Measurements from ENCODE around the gene CTSC. TPM values are rescaled to one million over a fixed set of nuclear protein-coding genes. Genes with fewer than 3 reads are reported as not detected.
"Not testable (repeated sequence)": the region's sequence is repeated elsewhere in the genome, so short reads cannot be mapped to it uniquely, and the experiment has no call there.

CTSC gene
- total RNA-seq, 2 experiments from 2014 or later: 211 to 219 TPM

GRCh38 chr11:88277349-88277915 is 60.1 kb downstream of the CTSC start:
- Mint-ChIP-seq H3K36me3 (ENCODE audit: low read depth) (peaks cover 25% of the 10 kb centered on the region), H3K4me3 (no peak overlapping the region), H3K9me3 (ENCODE audit: insufficient read depth) (no peaks in the 10 kb centered on the region), H3K4me1 (ENCODE audit: low read depth) (no peaks in the 10 kb centered on the region), H3K27ac (no peak overlapping the region), H3K27me3 (ENCODE audit: low read depth) (no peaks in the 10 kb centered on the region)
- ChIA-PET CTCF (no interaction called here), POLR2A (no interaction called here)
- no peak for DNase-seq
- no peak for ATAC-seq

- ChIA-PET POLR2A (no interaction called here), CTCF (no interaction called here)
- no peak for ATAC-seq
- DNase-seq: no peak
- peaks cover 20% of the 10 kb centered on the region for H3K36me3 Mint-ChIP-seq (ENCODE audit: low read depth)
- H3K27ac Mint-ChIP-seq: no peak overlapping the region
- H3K27me3 Mint-ChIP-seq (ENCODE audit: low read depth): no peaks in the 10 kb centered on the region
- H3K4me3 Mint-ChIP-seq: no peak overlapping the region
- H3K9me3 Mint-ChIP-seq (ENCODE audit: insufficient read depth): no peaks in the 10 kb centered on the region
- no peaks in the 10 kb centered on the region for H3K4me1 Mint-ChIP-seq (ENCODE audit: low read depth)
Observed at GRCh38 chr11:88275636-88276035, 61.9 kb downstream of the CTSC start.

- no peaks in the 10 kb centered on the region for H3K27me3 Mint-ChIP-seq (ENCODE audit: low read depth)
- DNase-seq (no peak), ATAC-seq (no peak)
- peaks cover 64% of the 10 kb centered on the region for H3K36me3 Mint-ChIP-seq (ENCODE audit: low read depth)
- peaks cover 4% of the 10 kb centered on the region for H3K4me1 Mint-ChIP-seq (ENCODE audit: low read depth)
- POLR2A ChIA-PET: no interaction called here
- H3K27ac Mint-ChIP-seq: no peak overlapping the region
- no peak overlapping the region for H3K4me3 Mint-ChIP-seq
- CTCF ChIA-PET: no interaction called here
- peaks cover 17% of the 10 kb centered on the region for H3K9me3 Mint-ChIP-seq (ENCODE audit: insufficient read depth)
Observed at GRCh38 chr11:88266919-88267318, 70.6 kb downstream of the CTSC start.

- ATAC-seq (no peak), DNase-seq (no peak)
- peaks cover 67% of the 10 kb centered on the region for H3K36me3 Mint-ChIP-seq (ENCODE audit: low read depth)
- no peak overlapping the region for H3K27ac Mint-ChIP-seq
- H3K9me3 Mint-ChIP-seq (ENCODE audit: insufficient read depth): peaks cover 23% of the 10 kb centered on the region
- no peaks in the 10 kb centered on the region for H3K27me3 Mint-ChIP-seq (ENCODE audit: low read depth)
- H3K4me3 Mint-ChIP-seq: no peak overlapping the region
- ChIA-PET CTCF (no interaction called here), POLR2A (no interaction called here)
- H3K4me1 Mint-ChIP-seq (ENCODE audit: low read depth): peaks cover 4% of the 10 kb centered on the region
Observed at GRCh38 chr11:88266157-88266556, 71.4 kb downstream of the CTSC start.

- ATAC-seq (no peak), DNase-seq (no peak)
- H3K4me3 Mint-ChIP-seq: no peak overlapping the region
- H3K36me3 Mint-ChIP-seq (ENCODE audit: low read depth): peaks cover 41% of the 10 kb centered on the region
- ChIA-PET POLR2A (interaction anchor here (1.2 kb wide), 1 partner anchor 11 kb away, joined by 3 read pairs; no protein-coding TSS in a partner anchor), CTCF (interaction anchor here (1.0 kb wide), 1 partner anchor 293 kb away, joined by 3 read pairs; no protein-coding TSS in a partner anchor)
- H3K4me1 Mint-ChIP-seq (ENCODE audit: low read depth): no peaks in the 10 kb centered on the region
- H3K9me3 Mint-ChIP-seq (ENCODE audit: insufficient read depth): peaks cover 45% of the 10 kb centered on the region
- no peak overlapping the region for H3K27ac Mint-ChIP-seq
- no peaks in the 10 kb centered on the region for H3K27me3 Mint-ChIP-seq (ENCODE audit: low read depth)
Observed at GRCh38 chr11:88259431-88259830, 78.1 kb downstream of the CTSC start.

GRCh38 chr11:88252208-88252607 is 85.3 kb downstream of the CTSC start:
- ChIA-PET CTCF (no interaction called here), POLR2A (no interaction called here)
- DNase-seq (no peak), ATAC-seq (no peak)
- Mint-ChIP-seq H3K36me3 (ENCODE audit: low read depth) (peaks cover 5% of the 10 kb centered on the region), H3K27me3 (ENCODE audit: low read depth) (no peaks in the 10 kb centered on the region), H3K4me1 (ENCODE audit: low read depth) (no peaks in the 10 kb centered on the region), H3K4me3 (no peak overlapping the region), H3K9me3 (ENCODE audit: insufficient read depth) (peaks cover 4% of the 10 kb centered on the region), H3K27ac (no peak overlapping the region)

- no peaks in the 10 kb centered on the region for H3K4me1 Mint-ChIP-seq (ENCODE audit: low read depth)
- peaks cover 6% of the 10 kb centered on the region for H3K36me3 Mint-ChIP-seq (ENCODE audit: low read depth)
- no peak overlapping the region for H3K4me3 Mint-ChIP-seq
- no peaks in the 10 kb centered on the region for H3K27me3 Mint-ChIP-seq (ENCODE audit: low read depth)
- ChIA-PET CTCF (interaction anchor here (1.1 kb wide), 1 partner anchor 287 kb away, joined by 3 read pairs; no protein-coding TSS in a partner anchor), POLR2A (no interaction called here)
- H3K27ac Mint-ChIP-seq: no peak overlapping the region
- peaks cover 4% of the 10 kb centered on the region for H3K9me3 Mint-ChIP-seq (ENCODE audit: insufficient read depth)
- ATAC-seq: no peak
- DNase-seq: no peak
Observed at GRCh38 chr11:88250566-88251242, 86.8 kb downstream of the CTSC start.

GRCh38 chr11:88249706-88250105 is 87.8 kb downstream of the CTSC start:
- ChIA-PET CTCF (no interaction called here), POLR2A (no interaction called here)
- H3K36me3 Mint-ChIP-seq (ENCODE audit: low read depth): peaks cover 2% of the 10 kb centered on the region
- no peaks in the 10 kb centered on the region for H3K27me3 Mint-ChIP-seq (ENCODE audit: low read depth)
- no peak for DNase-seq
- H3K27ac Mint-ChIP-seq: no peak overlapping the region
- ATAC-seq: no peak
- H3K9me3 Mint-ChIP-seq (ENCODE audit: insufficient read depth): no peaks in the 10 kb centered on the region
- no peak overlapping the region for H3K4me3 Mint-ChIP-seq
- no peaks in the 10 kb centered on the region for H3K4me1 Mint-ChIP-seq (ENCODE audit: low read depth)

- H3K27me3 Mint-ChIP-seq (ENCODE audit: low read depth): no peaks in the 10 kb centered on the region
- CTCF ChIA-PET: no interaction called here
- no peak overlapping the region for H3K27ac Mint-ChIP-seq
- DNase-seq: no peak
- peaks cover 5% of the 10 kb centered on the region for H3K9me3 Mint-ChIP-seq (ENCODE audit: insufficient read depth)
- no peaks in the 10 kb centered on the region for H3K4me1 Mint-ChIP-seq (ENCODE audit: low read depth)
- ATAC-seq: no peak
- no peak overlapping the region for H3K4me3 Mint-ChIP-seq
- H3K36me3 Mint-ChIP-seq (ENCODE audit: low read depth): peaks cover 5% of the 10 kb centered on the region
- POLR2A ChIA-PET: interaction anchor here (0.7 kb wide), 1 partner anchor 589 kb away, joined by 5 read pairs; no protein-coding TSS in a partner anchor
Observed at GRCh38 chr11:88246696-88247095, 90.8 kb downstream of the CTSC start.

- ATAC-seq; H3K9me3 Mint-ChIP-seq (ENCODE audit: insufficient read depth); CTCF ChIA-PET; H3K27me3 Mint-ChIP-seq (ENCODE audit: low read depth); POLR2A ChIA-PET; H3K36me3 Mint-ChIP-seq (ENCODE audit: low read depth); DNase-seq; H3K4me3 Mint-ChIP-seq; H3K27ac Mint-ChIP-seq; H3K4me1 Mint-ChIP-seq (ENCODE audit: low read depth): not testable (repeated sequence)
Observed at GRCh38 chr11:88245576-88245975, 92.0 kb downstream of the CTSC start.

Measured in activated CD8-positive, alpha-beta T cell treated with anti-CD3 and anti-CD28 coated beads, Interleukin-2, amount 10 ng/mL, durations not matched to agents 7 days and 5 days (primary cell).